Measurements from ENCODE around the gene NDUFA5. TPM values are rescaled to one million over a fixed set of nuclear protein-coding genes. Genes with fewer than 3 reads are reported as not detected.

The NDUFA5 gene
- total RNA-seq, 1 donor from 2014 or later: 42.2 TPM

DNA sequence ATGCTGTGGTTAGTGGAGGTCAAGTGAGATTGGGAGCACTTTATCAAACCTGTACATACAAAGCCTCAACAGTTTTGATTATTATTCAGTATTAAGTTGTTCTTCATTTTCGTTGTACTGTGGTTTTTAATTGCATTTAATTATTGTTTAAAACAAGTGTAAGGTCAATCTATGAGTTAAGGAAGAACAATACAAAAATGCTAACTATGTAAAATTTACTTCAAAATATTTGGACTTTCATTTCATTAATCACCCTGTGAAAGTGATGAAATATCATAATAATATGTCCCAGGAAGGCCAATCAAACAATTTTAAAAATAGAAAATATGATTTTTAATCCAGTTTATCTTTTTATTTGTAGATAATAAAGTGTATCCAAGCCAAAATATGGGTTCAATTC lies 13.6 kb upstream of the NDUFA5 start:
- Histone ChIP-seq H3K27me3 (ENCODE audit: control insufficient read depth, insufficient read depth, low read length) (no peaks in the 10 kb centered on the region), H3K4me3 (ENCODE audit: low read depth, low read length) (no peak overlapping the region), H3K36me3 (ENCODE audit: control insufficient read depth, insufficient read depth, low read length) (no peaks in the 10 kb centered on the region)
- TF ChIP-seq, protein P1, sequence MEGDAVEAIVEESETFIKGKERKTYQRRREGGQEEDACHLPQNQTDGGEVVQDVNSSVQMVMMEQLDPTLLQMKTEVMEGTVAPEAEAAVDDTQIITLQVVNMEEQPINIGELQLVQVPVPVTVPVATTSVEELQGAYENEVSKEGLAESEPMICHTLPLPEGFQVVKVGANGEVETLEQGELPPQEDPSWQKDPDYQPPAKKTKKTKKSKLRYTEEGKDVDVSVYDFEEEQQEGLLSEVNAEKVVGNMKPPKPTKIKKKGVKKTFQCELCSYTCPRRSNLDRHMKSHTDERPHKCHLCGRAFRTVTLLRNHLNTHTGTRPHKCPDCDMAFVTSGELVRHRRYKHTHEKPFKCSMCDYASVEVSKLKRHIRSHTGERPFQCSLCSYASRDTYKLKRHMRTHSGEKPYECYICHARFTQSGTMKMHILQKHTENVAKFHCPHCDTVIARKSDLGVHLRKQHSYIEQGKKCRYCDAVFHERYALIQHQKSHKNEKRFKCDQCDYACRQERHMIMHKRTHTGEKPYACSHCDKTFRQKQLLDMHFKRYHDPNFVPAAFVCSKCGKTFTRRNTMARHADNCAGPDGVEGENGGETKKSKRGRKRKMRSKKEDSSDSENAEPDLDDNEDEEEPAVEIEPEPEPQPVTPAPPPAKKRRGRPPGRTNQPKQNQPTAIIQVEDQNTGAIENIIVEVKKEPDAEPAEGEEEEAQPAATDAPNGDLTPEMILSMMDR (IDR thresholded peaks at IDR 0.05; ENCODE audit: insufficient read depth, low read length, poor library complexity, severe bottlenecking): no peak
- DNase-seq (ENCODE audit: low read depth): no peak

DNA sequence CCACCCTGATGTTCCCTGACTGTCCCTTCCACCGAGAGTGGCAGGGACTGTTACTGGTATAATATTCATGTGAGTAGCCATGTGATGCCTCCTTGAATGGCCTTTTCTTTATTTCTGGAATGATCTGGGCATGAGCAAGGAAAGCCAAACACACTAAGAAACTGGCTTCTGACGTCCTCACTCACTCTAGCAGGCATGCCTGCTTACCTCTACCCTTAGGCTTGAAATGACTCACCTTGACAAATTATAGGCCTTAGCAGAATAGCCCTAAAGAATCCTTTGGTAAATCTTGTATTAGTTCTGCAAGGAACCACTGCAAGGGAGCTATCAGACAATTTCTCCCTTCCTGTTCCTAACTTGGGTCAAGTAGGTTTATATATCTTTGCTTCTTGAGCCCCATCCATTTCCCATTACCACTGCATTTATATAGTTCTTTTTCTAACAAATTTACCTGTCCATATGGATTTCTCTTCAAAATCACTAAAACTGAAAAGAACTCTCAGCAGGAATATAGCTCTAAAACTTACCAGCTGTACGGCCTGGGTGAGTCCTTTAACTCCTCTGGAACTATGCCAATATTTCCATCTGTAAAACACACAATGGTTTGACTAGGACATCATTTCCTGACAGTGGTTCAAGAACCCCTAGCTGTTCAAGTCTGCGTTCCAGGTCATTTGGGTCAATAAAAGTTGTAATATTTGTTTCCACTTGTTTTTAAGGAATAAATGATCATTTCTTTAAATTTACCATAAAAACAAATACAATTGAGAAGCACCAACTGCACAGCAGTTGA lies 13.0 kb upstream of the NDUFA5 start:
- Histone ChIP-seq H3K36me3 (ENCODE audit: control insufficient read depth, insufficient read depth, low read length) (no peaks in the 10 kb centered on the region), H3K27me3 (ENCODE audit: control insufficient read depth, insufficient read depth, low read length) (no peaks in the 10 kb centered on the region), H3K4me3 (ENCODE audit: low read depth, low read length) (no peak overlapping the region)
- DNase-seq (ENCODE audit: low read depth): no peak
- TF ChIP-seq, protein P1 (IDR thresholded peaks at IDR 0.05; ENCODE audit: insufficient read depth, low read length, poor library complexity, severe bottlenecking): no peak

DNA sequence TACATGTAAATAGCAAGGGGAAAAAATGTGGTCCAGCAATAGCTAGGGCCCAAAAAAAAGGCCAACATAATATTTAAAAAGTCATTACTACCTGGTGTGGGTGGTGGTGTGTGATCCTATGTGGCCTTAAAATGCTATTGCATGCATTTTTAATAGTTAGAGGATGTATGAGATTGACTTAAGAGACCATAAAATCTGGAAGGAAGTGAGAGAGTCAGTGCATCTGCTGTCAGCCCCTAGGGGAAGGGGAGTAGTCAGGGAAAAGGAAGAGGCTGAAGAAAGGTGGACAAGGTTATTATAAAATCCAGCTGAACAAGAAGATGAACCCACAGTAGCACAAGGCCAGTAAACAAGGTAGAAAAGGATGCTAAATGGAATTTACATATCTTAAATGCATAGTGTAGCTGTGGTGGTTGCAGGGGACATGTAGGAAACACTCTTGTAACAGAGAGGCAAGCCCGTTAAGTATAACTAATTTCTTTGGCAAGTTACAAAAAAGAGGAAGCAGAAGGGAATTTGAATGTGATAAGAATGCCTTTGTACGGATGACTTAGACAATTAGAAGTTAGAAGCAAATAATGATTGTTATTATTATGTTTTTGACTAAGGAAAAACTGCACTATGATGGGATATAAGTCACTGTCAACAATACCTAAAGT lies 11.9 kb upstream of the NDUFA5 start:
- no peak for DNase-seq (ENCODE audit: low read depth)
- Histone ChIP-seq H3K36me3 (ENCODE audit: control insufficient read depth, insufficient read depth, low read length) (no peaks in the 10 kb centered on the region), H3K27me3 (ENCODE audit: control insufficient read depth, insufficient read depth, low read length) (no peaks in the 10 kb centered on the region), H3K4me3 (ENCODE audit: low read depth, low read length) (no peak overlapping the region)
- TF ChIP-seq, protein P1 (IDR thresholded peaks at IDR 0.05; ENCODE audit: insufficient read depth, low read length, poor library complexity, severe bottlenecking): no peak

DNA sequence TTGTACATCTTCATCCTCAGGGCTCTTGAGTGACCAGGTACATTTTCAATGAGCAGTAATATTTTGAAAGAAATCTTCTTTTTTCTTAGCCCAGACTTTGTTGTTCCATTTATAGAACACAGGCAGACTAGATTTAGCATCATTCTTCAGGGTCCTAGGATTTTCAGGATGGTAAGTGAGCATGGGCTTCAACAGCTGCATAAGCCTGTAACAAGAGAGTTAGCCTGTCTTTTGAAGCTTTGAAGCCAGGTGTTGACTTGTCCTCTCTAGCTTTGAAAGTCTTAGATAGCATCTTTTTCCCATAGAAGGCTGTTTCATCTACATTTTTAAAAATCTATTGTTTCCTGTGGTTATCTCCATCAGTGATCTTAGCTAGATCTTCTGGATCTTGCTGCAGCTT lies 4.5 kb upstream of the NDUFA5 start:
- H3K27me3 ChIP-seq (ENCODE audit: control insufficient read depth, insufficient read depth, low read length): no peaks in the 10 kb centered on the region
- TF ChIP-seq, protein P1 (IDR thresholded peaks at IDR 0.05; ENCODE audit: insufficient read depth, low read length, poor library complexity, severe bottlenecking): no peak
- no peak overlapping the region for H3K4me3 ChIP-seq (ENCODE audit: low read depth, low read length)
- DNase-seq (ENCODE audit: low read depth): no peak
- H3K36me3 ChIP-seq (ENCODE audit: control insufficient read depth, insufficient read depth, low read length): no peaks in the 10 kb centered on the region

DNA sequence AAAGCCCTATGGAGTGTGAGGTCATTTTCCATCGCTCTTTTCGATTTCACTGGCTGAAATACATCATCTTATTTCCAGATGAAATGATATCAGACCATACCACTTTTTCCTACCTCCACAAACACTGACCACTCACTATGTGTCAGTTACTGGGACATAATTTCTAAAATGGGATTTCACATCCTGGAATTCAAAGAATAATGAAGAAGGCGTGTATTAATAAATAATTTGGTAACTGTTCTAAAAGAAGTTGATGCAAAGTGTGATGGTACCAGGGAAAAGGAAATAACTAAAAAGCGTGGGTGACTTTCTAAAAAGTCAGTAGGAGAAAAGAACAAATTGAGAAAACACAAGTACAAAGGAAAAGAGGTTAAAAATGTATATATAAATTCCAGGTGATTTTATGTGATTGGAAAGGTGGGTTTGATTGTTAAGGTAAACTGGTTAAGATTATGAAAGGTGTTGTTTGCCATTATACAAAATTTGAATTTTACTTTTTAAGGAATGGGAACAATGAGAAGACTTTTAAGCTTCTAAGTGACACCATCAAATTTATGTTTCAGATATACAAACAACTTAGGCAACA lies 764 bp upstream of the NDUFA5 start:
- Histone ChIP-seq H3K4me3 (ENCODE audit: low read depth, low read length) (peak overlapping the region; percentile 92), H3K36me3 (ENCODE audit: control insufficient read depth, insufficient read depth, low read length) (no peaks in the 10 kb centered on the region), H3K27me3 (ENCODE audit: control insufficient read depth, insufficient read depth, low read length) (no peaks in the 10 kb centered on the region)
- TF ChIP-seq, protein P1 (IDR thresholded peaks at IDR 0.05; ENCODE audit: insufficient read depth, low read length, poor library complexity, severe bottlenecking): no peak
- no peak for DNase-seq (ENCODE audit: low read depth)

Measured in kidney epithelial cell (primary cell).